Esophagus squamous epithelium (tissue), 4 donors: ENCODE data around the gene NCOR2.

Experiments
- POLR2A ChIP-seq, 4 donors: fragments of 450-650 bp; IDR thresholded peaks; one replicate each; pipeline ENCODE4 v1.6.1; 2017; ENCODE audit warnings: antibody characterized with exemption in 4 of 4, mild to moderate bottlenecking in 4 of 4, moderate library complexity in 3 of 4
- TF ChIP-seq, protein P1 (sequence below), 6 experiments: fragments of 450-650 bp in 4 of 6; fragments of 200-600 bp in 2 of 6; sonication (generic) in 2 of 6; IDR thresholded peaks; one replicate each; pipeline ENCODE4 v1.5.1; 2016 to 2019; ENCODE audit warnings: antibody characterized with exemption in 6 of 6, mild to moderate bottlenecking in 4 of 6, moderate library complexity in 4 of 6

DNA sequence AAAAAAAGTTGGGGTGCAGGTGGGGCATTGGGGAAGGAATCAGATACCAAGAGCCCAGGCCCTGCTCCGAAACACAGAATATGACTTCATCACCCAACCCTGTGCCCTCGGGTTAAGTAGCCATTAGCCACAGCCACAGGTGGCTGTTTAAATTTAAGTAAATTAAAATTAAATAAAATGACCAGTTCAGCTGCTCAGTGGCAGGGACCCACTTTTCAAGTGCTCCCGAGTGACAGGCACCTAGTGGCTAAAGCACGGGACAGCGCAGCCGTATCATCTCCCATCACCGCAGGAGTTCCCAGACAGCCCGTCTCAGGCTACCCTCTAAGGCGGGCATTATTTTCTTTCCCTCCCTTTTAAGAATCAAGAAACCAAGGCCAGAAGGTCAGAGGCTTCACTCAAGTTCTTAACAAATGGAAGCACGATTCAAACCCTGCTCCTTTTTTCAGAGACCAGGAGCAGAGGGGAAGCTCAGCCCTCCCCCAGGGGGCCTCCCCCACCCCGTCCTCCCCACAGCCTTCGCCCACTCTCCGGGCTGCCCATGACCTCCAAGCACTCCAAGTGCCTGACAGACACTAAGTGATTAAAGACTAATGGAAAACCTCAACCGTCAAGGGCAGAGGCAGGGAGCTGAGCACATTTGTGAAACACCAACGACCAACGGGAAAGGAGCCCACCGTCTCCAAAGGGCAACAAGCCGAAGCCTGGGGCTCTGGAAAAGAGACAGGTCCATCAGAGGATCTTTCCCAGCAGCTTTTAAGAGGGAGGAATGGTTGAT lies 5.2 kb downstream of the NCOR2 start:
- TF ChIP-seq, protein P1, sequence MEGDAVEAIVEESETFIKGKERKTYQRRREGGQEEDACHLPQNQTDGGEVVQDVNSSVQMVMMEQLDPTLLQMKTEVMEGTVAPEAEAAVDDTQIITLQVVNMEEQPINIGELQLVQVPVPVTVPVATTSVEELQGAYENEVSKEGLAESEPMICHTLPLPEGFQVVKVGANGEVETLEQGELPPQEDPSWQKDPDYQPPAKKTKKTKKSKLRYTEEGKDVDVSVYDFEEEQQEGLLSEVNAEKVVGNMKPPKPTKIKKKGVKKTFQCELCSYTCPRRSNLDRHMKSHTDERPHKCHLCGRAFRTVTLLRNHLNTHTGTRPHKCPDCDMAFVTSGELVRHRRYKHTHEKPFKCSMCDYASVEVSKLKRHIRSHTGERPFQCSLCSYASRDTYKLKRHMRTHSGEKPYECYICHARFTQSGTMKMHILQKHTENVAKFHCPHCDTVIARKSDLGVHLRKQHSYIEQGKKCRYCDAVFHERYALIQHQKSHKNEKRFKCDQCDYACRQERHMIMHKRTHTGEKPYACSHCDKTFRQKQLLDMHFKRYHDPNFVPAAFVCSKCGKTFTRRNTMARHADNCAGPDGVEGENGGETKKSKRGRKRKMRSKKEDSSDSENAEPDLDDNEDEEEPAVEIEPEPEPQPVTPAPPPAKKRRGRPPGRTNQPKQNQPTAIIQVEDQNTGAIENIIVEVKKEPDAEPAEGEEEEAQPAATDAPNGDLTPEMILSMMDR (IDR thresholded peaks at IDR 0.05): no peak
- no peak for TF ChIP-seq POLR2A (IDR thresholded peaks at IDR 0.05)
